H9 (cell line): ENCODE measurements around the gene SPEF2. TPM values are rescaled to one million over a fixed set of nuclear protein-coding genes. Genes with fewer than 3 reads are reported as not detected.

Experiments
- DNase-seq: peaks from one replicate; pipeline ENCODE4 v3.0.0-alpha.2; 2017
- H2AFZ ChIP-seq: one replicate; pipeline ENCODE4 v1.6.1; 2013; ENCODE audit warnings: mild to moderate bottlenecking, low read length, control low read depth, moderate library complexity
- H2AK5ac ChIP-seq: 2 replicates; pipeline ENCODE4 v1.6.1; 2013; ENCODE audit warnings: low read length, control low read depth, mixed read lengths; ENCODE audit not compliant: insufficient read length
- H2BK120ac ChIP-seq: one replicate; pipeline ENCODE4 v1.6.1; 2013; ENCODE audit warnings: low read depth, mild to moderate bottlenecking, low read length, control low read depth, inconsistent platforms; ENCODE audit not compliant: poor library complexity, severe bottlenecking
- H2BK12ac ChIP-seq: 2 replicates; pipeline ENCODE4 v1.6.1; 2013; ENCODE audit warnings: low read length, control low read depth, mixed read lengths, low read depth; ENCODE audit not compliant: insufficient read length
- H2BK15ac ChIP-seq: 2 replicates; pipeline ENCODE4 v1.6.1; 2013; ENCODE audit warnings: low read depth, low read length, control low read depth
- H2BK20ac ChIP-seq: one replicate; pipeline ENCODE4 v1.6.1; 2013; ENCODE audit warnings: low read depth, mild to moderate bottlenecking, low read length, control low read depth, inconsistent platforms; ENCODE audit not compliant: poor library complexity, severe bottlenecking
- H2BK5ac ChIP-seq: 2 replicates; pipeline ENCODE4 v1.6.1; 2013; ENCODE audit warnings: low read length, control low read depth, mixed read lengths; ENCODE audit not compliant: insufficient read length
- H3K14ac ChIP-seq: 2 replicates; pipeline ENCODE4 v1.6.1; 2013; ENCODE audit warnings: low read length, control low read depth; ENCODE audit not compliant: insufficient read depth
- H3K18ac ChIP-seq: 2 replicates; pipeline ENCODE4 v1.6.1; 2013; ENCODE audit warnings: low read depth, mild to moderate bottlenecking, mixed read lengths, low read length, control low read depth; ENCODE audit not compliant: insufficient read length
- H3K23ac ChIP-seq: 2 replicates; pipeline ENCODE4 v1.6.1; 2013; ENCODE audit warnings: low read length, control low read depth, mixed read lengths, low read depth; ENCODE audit not compliant: insufficient read length
- H3K23me2 ChIP-seq: 2 replicates; pipeline ENCODE4 v1.6.1; 2013; ENCODE audit warnings: low read depth, mild to moderate bottlenecking, mixed read lengths, low read length, control low read depth; ENCODE audit not compliant: insufficient read length, poor library complexity, severe bottlenecking
- H3K27ac ChIP-seq: 2 replicates; pipeline ENCODE4 v1.5.1; 2013; ENCODE audit warnings: low read length, control low read depth, mixed read lengths, low read depth; ENCODE audit not compliant: insufficient read length
- H3K27me3 ChIP-seq: 2 replicates; pipeline ENCODE4 v1.6.1; 2013; ENCODE audit warnings: low read length, control low read depth, inconsistent platforms; ENCODE audit not compliant: insufficient read depth
- H3K4ac ChIP-seq: 2 replicates; pipeline ENCODE4 v1.6.1; 2013; ENCODE audit warnings: low read depth, mild to moderate bottlenecking, control low read depth, inconsistent platforms, low read length, moderate library complexity
- H3K4me1 ChIP-seq: 2 replicates; pipeline ENCODE4 v1.6.1; 2013; ENCODE audit warnings: low read length, control low read depth, inconsistent platforms; ENCODE audit not compliant: insufficient read depth
- H3K4me2 ChIP-seq: 2 replicates; pipeline ENCODE4 v1.6.1; 2013; ENCODE audit warnings: low read length, control low read depth, mixed read lengths; ENCODE audit not compliant: insufficient read length, insufficient read depth
- H3K56ac ChIP-seq: 2 replicates; pipeline ENCODE4 v1.6.1; 2013; ENCODE audit warnings: low read depth, mild to moderate bottlenecking, mixed read lengths, low read length, control low read depth; ENCODE audit not compliant: insufficient read length
- H3K79me1 ChIP-seq: 2 replicates; pipeline ENCODE4 v1.6.1; 2013; ENCODE audit warnings: low read depth, mild to moderate bottlenecking, moderate library complexity, low read length, control low read depth, inconsistent platforms; ENCODE audit not compliant: insufficient read depth, poor library complexity, severe bottlenecking
- H3K79me2 ChIP-seq: 2 replicates; pipeline ENCODE4 v1.6.1; 2013; ENCODE audit warnings: low read length, control low read depth, inconsistent platforms; ENCODE audit not compliant: insufficient read depth
- H3K9ac ChIP-seq: 2 replicates; pipeline ENCODE4 v1.6.1; 2013; ENCODE audit warnings: low read length, control low read depth, mixed read lengths; ENCODE audit not compliant: insufficient read length; ENCODE audit errors: extremely low read depth
- H3K9me3 ChIP-seq: one replicate; pipeline ENCODE4 v1.6.1; 2013; ENCODE audit warnings: low read depth, low read length, inconsistent platforms; ENCODE audit not compliant: control insufficient read depth
- H3T11ph ChIP-seq: one replicate; pipeline ENCODE4 v1.6.1; 2013; ENCODE audit warnings: mild to moderate bottlenecking, low read length, control low read depth, inconsistent platforms
- H4K20me1 ChIP-seq: one replicate; pipeline ENCODE4 v1.6.1; 2013; ENCODE audit not compliant: control insufficient read depth, insufficient read length, insufficient read depth
- H4K5ac ChIP-seq: 2 replicates; pipeline ENCODE4 v1.6.1; 2013; ENCODE audit warnings: low read depth, mild to moderate bottlenecking, mixed read lengths, low read length, control low read depth; ENCODE audit not compliant: insufficient read length
- H4K8ac ChIP-seq: replicated peaks from 2 replicates; pipeline ENCODE4 v1.6.1; 2013; ENCODE audit warnings: low read length, control low read depth, mixed read lengths, low read depth; ENCODE audit not compliant: insufficient read length
- H4K91ac ChIP-seq: 2 replicates; pipeline ENCODE4 v1.6.1; 2013; ENCODE audit warnings: low read depth, mild to moderate bottlenecking, moderate library complexity, mixed read lengths, low read length, control low read depth; ENCODE audit not compliant: insufficient read length
- H3K27ac Mint-ChIP-seq, 3 experiments: 2 replicates in 2 of 3; 3 replicates in 1 of 3; pipeline ENCODE4 v1.8.0; 2020 to 2021; ENCODE audit warnings: mixed read lengths in 3 of 3, mild to moderate bottlenecking in 1 of 3, moderate library complexity in 1 of 3
- H3K27me3 Mint-ChIP-seq: 2 replicates; pipeline ENCODE4 v1.8.0; 2021; ENCODE audit warnings: low read depth, mild to moderate bottlenecking, moderate library complexity, mixed read lengths
- H3K36me3 Mint-ChIP-seq, 3 experiments: 2 replicates in 2 of 3; 3 replicates in 1 of 3; pipeline ENCODE4 v1.8.0; 2020 to 2021; ENCODE audit warnings: low read depth in 3 of 3, mixed read lengths in 3 of 3; ENCODE audit not compliant: insufficient read depth in 1 of 3
- H3K4me1 Mint-ChIP-seq, 2 experiments: 2 replicates each; pipeline ENCODE4 v1.8.0; 2020; ENCODE audit warnings: mixed read lengths in 2 of 2
- H3K4me3 Mint-ChIP-seq, 2 experiments: 2 replicates in 1 of 2; 3 replicates in 1 of 2; pipeline ENCODE4 v1.8.0; 2020 to 2021; ENCODE audit warnings: mild to moderate bottlenecking in 2 of 2, mixed read lengths in 2 of 2, moderate library complexity in 1 of 2
- H3K9me3 Mint-ChIP-seq, 2 experiments: 2 replicates in 1 of 2; 3 replicates in 1 of 2; pipeline ENCODE4 v1.8.0; 2020; ENCODE audit warnings: mild to moderate bottlenecking in 2 of 2, mixed read lengths in 2 of 2, moderate library complexity in 1 of 2
- CTCF ChIP-seq: fragments of 200-600 bp; sonication (generic); conservative IDR thresholded peaks from 3 replicates; pipeline ENCODE4 v1.8.0; 2021; ENCODE audit warnings: antibody characterized with exemption, mild to moderate bottlenecking
- WGBS: extraction: QIAGEN DNeasy Blood & Tissue Kit; methylation state at CpG from one replicate; pipeline ENCODE4 v1.1.7; 2013; ENCODE audit warnings: missing lambda C conversion rate, low lambda C conversion rate, mixed read lengths; ENCODE audit not compliant: insufficient read length; ENCODE audit errors: extremely low coverage; 5-methylcytosine and 5-hydroxymethylcytosine counted together
- total RNA-seq: library from RNA; stranded (reverse); gene quantifications from 2 replicates; pipeline ENCODE4 v1.2.1, GENCODE V29; 2021

Gene SPEF2
- total RNA-seq, 1 experiment from 2014 or later, result 1.0 TPM

- Histone ChIP-seq H3K56ac (no peak overlapping the region), H3K79me1 (no peaks in the 10 kb centered on the region), H3K23ac (no peak overlapping the region), H4K5ac (no peak overlapping the region), H4K20me1 (no peaks in the 10 kb centered on the region), H2AFZ (no peak overlapping the region), H4K8ac (no peak overlapping the region), H3K27me3 (no peaks in the 10 kb centered on the region), H2BK12ac (no peak overlapping the region), H3K9ac (no peak overlapping the region), H3K9me3 (no peaks in the 10 kb centered on the region), H4K91ac (no peak overlapping the region), H3T11ph (no peak overlapping the region), H2BK20ac (no peak overlapping the region), H2BK5ac (no peak overlapping the region), H2BK120ac (no peak overlapping the region), H3K14ac (no peak overlapping the region), H3K79me2 (no peaks in the 10 kb centered on the region), H3K27ac (no peak overlapping the region), H3K4me1 (no peaks in the 10 kb centered on the region), H3K18ac (no peak overlapping the region), H3K23me2 (no peaks in the 10 kb centered on the region), H2BK15ac (no peak overlapping the region), H2AK5ac (no peak overlapping the region), H3K4ac (no peak overlapping the region), H3K4me2 (no peak overlapping the region)
- no peak overlapping the region for H3K4me3 Mint-ChIP-seq
- peak overlapping the region in 1 of 3 experiments; percentile 81; a peak in 1 of 7 replicates for H3K27ac Mint-ChIP-seq
- H3K9me3 Mint-ChIP-seq, result no peaks in the 10 kb centered on the region; a peak in 2 of 5 replicates
- H3K27me3 Mint-ChIP-seq, result peaks cover 18% of the 10 kb centered on the region
- no peaks in the 10 kb centered on the region for H3K36me3 Mint-ChIP-seq
- TF ChIP-seq CTCF, result peak; percentile 75
- WGBS, result no CpG with 5 or more reads among the region's 2 CpGs
- H3K4me1 Mint-ChIP-seq, result peaks cover 5 to 10% of the 10 kb centered on the region in 2 experiments
- DNase-seq, result peak; percentile 75
Observed at GRCh38 chr5:35598707-35599370, 18.8 kb upstream of the SPEF2 start.
